ENCODE results near the gene MOB2.

- TF ChIP-seq HNF4G (IDR thresholded peaks at IDR 0.05) (no peak), REST (IDR thresholded peaks at IDR 0.05) (no peak), ATF3 (IDR thresholded peaks at IDR 0.05) (no peak), FOXA1 (IDR thresholded peaks at IDR 0.05) (no peak)
- TF ChIP-seq, protein P1, sequence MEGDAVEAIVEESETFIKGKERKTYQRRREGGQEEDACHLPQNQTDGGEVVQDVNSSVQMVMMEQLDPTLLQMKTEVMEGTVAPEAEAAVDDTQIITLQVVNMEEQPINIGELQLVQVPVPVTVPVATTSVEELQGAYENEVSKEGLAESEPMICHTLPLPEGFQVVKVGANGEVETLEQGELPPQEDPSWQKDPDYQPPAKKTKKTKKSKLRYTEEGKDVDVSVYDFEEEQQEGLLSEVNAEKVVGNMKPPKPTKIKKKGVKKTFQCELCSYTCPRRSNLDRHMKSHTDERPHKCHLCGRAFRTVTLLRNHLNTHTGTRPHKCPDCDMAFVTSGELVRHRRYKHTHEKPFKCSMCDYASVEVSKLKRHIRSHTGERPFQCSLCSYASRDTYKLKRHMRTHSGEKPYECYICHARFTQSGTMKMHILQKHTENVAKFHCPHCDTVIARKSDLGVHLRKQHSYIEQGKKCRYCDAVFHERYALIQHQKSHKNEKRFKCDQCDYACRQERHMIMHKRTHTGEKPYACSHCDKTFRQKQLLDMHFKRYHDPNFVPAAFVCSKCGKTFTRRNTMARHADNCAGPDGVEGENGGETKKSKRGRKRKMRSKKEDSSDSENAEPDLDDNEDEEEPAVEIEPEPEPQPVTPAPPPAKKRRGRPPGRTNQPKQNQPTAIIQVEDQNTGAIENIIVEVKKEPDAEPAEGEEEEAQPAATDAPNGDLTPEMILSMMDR (IDR thresholded peaks at IDR 0.05; ENCODE audit: low read depth, low read length, missing input control) = no peak
Measured at GRCh38 chr11:1499899-1500298, 13.3 kb upstream of the MOB2 start.

Data from liver (tissue), 3 donors.